AG08395 (cell line): ENCODE data around the gene CACUL1.
"Not testable (repeated sequence)": the region's sequence is repeated elsewhere in the genome, so short reads cannot be mapped to it uniquely, and the experiment has no call there.

Experiments used
- DNase-seq: peaks from one replicate; pipeline ENCODE4 v3.0.0; 2012; ENCODE audit warnings: mixed read lengths, low spot score

CACUL1 gene

GRCh38 chr10:118687472-118687871, 67.3 kb downstream of the CACUL1 start:
- DNase-seq, result no peak

GRCh38 chr10:118682533-118682932, 72.2 kb downstream of the CACUL1 start:
- DNase-seq, result no peak

DNA sequence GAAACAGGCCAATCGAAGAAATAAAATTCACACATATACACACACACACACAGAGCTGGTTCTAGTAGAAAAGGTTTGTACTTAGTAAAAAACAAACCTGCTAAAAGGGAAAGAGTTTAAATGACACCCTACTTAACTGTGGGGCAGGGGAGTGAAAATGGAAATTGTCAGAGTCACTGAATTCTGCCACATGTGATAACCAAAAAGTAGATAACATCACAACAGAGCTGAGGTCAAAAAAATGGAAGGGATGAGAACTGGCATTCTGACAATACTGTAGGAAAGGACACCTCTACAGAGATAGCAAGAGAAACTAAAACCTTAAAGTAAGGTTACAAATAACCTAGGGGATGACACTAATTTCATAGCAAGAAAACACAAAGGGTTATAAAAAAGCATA, 74.6 kb downstream of the CACUL1 start:
- no peak for DNase-seq

GRCh38 chr10:118674226-118674919, 80.4 kb downstream of the CACUL1 start:
- DNase-seq, result no peak

DNA sequence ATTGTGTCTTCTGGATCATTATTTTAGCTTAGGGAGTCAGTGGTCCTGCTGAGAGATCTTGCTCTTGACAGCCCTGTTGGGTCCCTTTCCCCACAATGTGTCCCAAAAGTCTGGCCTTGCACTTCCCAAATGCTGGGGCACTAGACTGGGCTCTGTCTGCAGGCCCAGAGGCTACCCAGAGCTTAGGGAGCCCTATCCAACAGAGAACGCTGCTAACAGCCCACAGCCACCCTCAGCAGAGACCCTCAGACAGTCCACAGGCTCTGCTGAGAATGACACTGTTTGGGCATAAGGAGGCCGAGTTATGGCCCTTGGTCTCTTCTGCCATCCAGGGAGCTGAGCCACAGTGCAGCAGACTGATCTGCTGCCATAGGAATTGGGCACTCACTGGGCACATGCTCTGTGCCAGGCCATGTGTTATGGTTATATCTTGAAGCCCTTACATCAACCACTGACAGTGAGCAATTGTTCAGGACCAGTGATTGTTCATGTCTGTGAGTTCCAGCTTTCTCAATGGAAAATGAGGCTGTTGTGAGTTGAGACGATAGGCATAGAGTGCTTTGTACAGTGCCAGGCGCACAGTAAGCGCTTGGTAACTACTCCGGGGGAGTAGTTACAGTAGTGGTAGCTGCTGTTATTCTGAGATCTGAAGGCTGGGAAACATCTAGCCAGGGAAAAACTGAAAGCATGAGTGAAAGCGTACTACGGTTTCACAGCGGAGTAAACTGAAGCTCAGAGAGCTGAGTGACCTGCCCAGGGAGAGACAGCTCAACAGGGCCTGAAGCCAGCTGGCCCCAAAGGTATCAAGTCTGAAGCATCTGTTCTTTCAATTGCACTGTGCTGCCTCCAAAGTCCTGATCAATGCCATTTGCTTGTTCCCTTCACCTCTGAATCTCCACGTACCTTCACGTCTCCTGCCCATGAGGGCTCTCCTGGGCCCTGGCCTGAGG, 81.7 kb downstream of the CACUL1 start:
- DNase-seq, result no peak

DNA sequence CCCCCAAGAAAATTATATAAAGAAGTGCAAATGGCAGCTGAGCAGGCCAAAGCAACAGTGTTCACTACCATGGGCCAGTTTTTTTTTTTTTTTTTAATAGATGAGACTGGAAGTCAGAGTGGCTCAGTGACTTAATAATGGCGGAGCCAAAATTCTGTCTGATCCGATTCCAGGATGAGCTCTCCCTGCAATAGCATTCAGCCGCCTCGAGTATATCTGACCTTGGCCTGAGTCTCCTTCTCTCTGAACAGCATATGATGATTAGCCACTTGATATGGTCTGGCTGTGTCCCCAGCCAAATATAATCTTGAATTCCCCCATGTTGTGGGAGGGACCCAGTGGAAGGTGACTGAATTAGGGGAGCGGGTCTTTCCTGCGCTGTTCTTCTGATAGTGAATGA, 82.6 kb downstream of the CACUL1 start:
- DNase-seq, result no peak

GRCh38 chr10:118671221-118671620, 83.5 kb downstream of the CACUL1 start:
- DNase-seq, result not testable (repeated sequence)

GRCh38 chr10:118670472-118671124, 84.2 kb downstream of the CACUL1 start:
- DNase-seq, result no peak

GRCh38 chr10:118669835-118670234, 84.9 kb downstream of the CACUL1 start:
- no peak for DNase-seq

GRCh38 chr10:118669020-118669791, 85.6 kb downstream of the CACUL1 start:
- peak; percentile 87 for DNase-seq

DNA sequence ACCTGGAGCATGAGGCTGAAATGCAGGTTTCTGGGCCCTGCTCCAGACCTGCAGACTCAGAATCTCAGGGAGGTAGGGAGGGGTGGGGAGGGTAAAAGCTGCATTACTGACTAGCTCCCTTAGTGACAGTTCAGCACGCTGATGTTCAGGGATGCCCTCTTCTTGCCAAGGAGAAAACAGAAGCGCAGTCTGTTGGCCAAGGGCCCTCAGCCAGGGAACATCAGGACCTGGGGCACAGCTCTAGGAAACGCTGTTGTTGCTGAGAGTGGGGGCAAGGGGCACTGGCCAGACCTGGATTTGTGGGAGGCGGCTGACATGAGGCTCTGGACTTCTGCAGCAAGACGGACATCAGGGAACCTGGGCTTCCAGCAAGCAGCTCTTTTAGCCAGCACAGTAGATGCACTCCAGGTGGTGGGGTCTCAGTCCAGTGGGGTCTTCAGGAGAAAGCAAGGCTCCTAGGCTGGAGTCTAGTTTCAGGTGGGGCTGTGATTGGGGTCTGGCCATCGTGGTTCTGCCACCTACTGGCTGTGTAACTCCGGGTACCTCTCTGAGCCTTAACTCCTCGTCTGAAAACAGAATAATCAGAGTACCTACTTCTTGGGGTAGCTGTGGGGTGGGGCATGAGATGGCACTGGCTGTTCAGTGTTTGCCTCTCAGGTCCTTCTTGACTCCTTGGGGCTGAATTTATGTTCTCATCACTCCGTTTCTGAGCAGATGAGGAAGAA, 86.4 kb downstream of the CACUL1 start:
- DNase-seq, result no peak

GRCh38 chr10:118667732-118668131, 87.0 kb downstream of the CACUL1 start:
- no peak for DNase-seq

DNA sequence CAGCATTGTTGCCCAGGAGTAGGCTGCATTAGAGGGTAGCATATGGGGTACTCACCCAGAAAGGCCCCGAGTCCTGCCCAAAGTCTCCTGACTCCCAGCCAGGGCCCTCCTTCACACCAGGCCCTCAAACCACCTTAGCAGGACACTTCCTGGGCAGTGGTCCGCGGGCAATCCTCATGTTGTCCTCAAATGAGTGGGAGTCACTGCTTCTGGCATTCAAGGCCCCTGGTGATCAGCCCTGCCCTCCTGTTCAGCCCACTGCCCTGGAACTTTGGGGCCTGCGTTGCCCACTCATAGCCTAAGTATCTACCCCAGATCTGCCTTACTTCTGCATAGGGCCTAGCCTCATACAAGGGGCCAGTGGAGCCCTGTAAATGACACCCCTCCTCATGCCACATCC, 88.4 kb downstream of the CACUL1 start:
- DNase-seq, result no peak

GRCh38 chr10:118664321-118664720, 90.4 kb downstream of the CACUL1 start:
- DNase-seq, result no peak

- DNase-seq, result no peak
Observed at GRCh38 chr10:118663176-118663575, 91.6 kb downstream of the CACUL1 start.

DNA sequence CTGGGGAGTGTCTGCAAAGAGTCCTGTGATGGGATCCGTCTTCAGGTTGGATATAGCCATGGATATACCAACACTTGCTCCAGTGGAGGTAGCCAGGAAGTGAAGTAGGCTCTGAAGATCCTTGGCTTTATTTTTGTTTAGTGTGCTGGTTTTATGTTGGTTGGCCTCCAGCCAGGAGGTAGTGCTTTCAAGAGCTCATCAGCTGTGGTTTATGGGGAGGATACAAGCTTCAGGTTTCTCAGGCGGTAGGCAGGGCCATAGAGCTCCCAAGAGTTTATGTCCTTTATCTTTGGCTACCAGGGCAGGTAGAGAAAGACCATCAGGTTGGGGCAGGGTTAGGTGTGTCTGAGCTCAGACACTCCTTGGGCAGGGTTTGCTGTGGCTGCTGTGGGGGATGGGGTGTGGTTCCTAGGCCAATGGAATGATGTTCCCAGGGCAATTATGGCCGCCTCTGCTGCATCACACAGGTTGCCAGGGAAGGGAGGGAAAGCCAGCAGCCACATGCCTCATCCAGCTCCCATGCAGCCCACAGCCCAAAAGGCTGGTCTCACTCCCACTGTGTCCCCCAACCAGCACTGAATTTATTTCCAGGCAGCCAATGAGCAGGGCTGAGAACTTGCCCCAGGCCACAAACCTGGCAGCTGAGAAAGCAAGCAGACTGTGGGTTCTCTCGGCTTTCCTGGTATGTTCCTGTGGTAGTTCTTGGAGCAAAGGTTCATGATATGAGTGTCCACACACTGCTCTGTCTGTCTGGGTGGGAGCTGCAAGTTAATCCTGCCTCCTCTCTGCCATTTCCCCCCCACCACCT, 92.3 kb downstream of the CACUL1 start:
- DNase-seq, result no peak

- DNase-seq, result no peak
Observed at GRCh38 chr10:118658762-118659161, 96.0 kb downstream of the CACUL1 start.

GRCh38 chr10:118658168-118658567, 96.6 kb downstream of the CACUL1 start:
- not testable (repeated sequence) for DNase-seq

- not testable (repeated sequence) for DNase-seq
Observed at GRCh38 chr10:118645294-118645693, 109.5 kb downstream of the CACUL1 start.

DNA sequence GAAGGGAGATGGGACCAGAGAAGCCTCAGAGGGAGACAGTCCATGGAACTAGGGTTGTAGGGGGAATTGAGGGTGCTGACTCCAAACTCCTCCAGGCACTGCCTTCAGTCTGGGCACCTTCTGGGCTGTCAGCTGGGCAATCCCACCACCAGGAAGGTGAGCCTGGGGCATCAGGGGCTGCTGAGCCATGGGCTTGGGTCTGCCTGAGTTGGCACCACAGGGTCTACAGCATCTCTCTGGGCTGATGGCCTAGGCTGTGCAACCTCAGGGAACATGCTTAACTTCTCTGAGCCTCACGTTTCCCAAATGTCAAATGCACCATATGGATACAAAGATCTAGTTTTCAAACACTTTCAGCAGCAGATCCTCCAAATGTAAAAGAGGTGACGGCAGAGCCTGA, 112.5 kb downstream of the CACUL1 start:
- no peak for DNase-seq
